Mucosa of stomach (tissue), 1 donor: ENCODE results near the gene RDH11.

Experiments
- H3K27me3 ChIP-seq: one replicate; pipeline ENCODE4 v1.7.0; 2013; ENCODE audit warnings: mild to moderate bottlenecking, low read length; ENCODE audit not compliant: control insufficient read depth, insufficient read depth
- H3K36me3 ChIP-seq: one replicate; pipeline ENCODE4 v1.7.0; 2013; ENCODE audit warnings: low read length; ENCODE audit not compliant: control insufficient read depth, insufficient read depth
- H3K4me1 ChIP-seq: one replicate; pipeline ENCODE4 v1.7.0; 2013; ENCODE audit warnings: mild to moderate bottlenecking, low read length; ENCODE audit not compliant: control insufficient read depth, insufficient read depth
- H3K4me3 ChIP-seq: one replicate; pipeline ENCODE4 v1.7.0; 2013; ENCODE audit warnings: low read length
- H3K9ac ChIP-seq: one replicate; pipeline ENCODE4 v1.7.0; 2013; ENCODE audit warnings: mild to moderate bottlenecking, low read length, moderate library complexity
- H3K9me3 ChIP-seq: one replicate; pipeline ENCODE4 v1.7.0; 2013; ENCODE audit warnings: mild to moderate bottlenecking, low read length, moderate library complexity; ENCODE audit not compliant: control insufficient read depth
- donor health status: Pancreatic carcinoma.

RDH11 gene

DNA sequence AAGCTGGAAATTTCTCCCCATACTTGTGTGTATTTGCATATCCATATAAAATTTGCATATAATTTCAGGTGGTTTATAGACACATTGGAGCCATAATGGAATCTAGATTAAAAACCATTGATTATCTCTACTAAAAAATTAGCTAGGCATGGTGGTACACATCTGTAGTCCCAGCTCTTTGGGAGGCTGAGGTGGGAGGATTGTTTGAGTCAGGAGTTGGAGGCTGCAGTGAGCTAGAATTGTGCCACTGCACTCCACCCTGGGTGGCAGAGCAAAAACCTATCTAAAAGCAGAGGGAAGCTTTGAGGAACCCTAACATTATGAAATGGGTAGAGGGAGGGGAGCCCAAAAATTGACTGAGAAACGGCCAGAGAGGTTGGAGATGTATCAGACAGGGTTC is 2.6 kb upstream of the RDH11 start:
- Histone ChIP-seq H3K36me3 (no peaks in the 10 kb centered on the region), H3K27me3 (no peaks in the 10 kb centered on the region), H3K9me3 (no peaks in the 10 kb centered on the region), H3K9ac (no peak overlapping the region), H3K4me3 (no peak overlapping the region), H3K4me1 (peaks cover 5% of the 10 kb centered on the region)

- H3K9ac ChIP-seq, result no peak overlapping the region
- no peaks in the 10 kb centered on the region for H3K27me3 ChIP-seq
- no peak overlapping the region for H3K4me3 ChIP-seq
- no peaks in the 10 kb centered on the region for H3K9me3 ChIP-seq
- H3K4me1 ChIP-seq, result peaks cover 5% of the 10 kb centered on the region
- no peaks in the 10 kb centered on the region for H3K36me3 ChIP-seq
Observed at GRCh38 chr14:67697006-67697405, 1.4 kb upstream of the RDH11 start.

DNA sequence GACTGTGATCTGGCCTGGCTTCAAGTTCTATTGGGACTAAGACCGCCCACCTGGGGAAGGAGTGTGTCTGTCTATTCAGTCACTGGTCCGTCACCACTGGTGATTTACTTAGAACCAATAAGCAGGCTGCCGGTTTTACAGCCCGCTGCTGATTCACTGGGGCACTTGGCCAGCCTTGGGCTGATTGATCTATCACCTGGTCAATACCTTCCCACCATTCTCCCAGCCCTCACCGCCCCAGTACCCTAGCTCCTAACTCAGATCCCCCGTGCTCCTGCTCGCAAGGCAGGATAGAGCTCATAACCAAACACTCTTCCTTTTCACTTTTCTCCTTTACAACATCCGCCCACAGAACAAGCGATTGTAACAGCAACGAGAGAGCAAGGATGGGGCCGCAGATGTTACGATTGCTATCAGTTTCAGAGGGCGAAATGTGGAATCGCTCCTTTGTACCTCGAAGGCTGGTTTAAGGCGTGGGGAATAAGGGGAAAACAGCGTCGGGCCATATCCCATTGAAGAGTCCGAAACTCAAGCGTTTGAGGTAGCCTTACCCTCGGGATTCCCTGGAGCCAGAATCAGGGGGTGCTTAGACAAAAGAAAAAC is 672 bp downstream of the RDH11 start:
- Histone ChIP-seq H3K9me3 (no peaks in the 10 kb centered on the region), H3K36me3 (no peaks in the 10 kb centered on the region), H3K4me1 (peaks cover 5% of the 10 kb centered on the region), H3K27me3 (no peaks in the 10 kb centered on the region), H3K4me3 (peak overlapping the region; percentile 83), H3K9ac (peak overlapping the region; percentile 90)

DNA sequence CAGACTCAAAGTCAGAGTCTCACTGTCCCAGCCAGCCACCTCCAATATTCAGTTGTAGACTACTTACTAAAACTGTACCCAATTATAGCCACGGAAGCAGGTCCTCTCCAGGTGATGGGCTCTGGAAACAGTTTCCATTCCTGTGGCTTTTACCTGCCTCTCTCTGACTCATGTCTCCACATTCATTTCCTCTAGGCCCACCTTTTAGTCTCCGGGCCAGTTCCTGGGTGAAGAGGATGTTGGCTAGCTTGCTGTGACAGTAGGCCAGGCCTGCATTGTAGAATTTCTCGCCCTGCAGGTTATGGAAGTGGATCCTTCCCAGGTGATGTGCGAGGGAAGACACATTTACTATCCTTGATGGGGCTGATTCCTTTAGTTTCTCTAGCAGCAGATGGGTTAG is 5.6 kb downstream of the RDH11 start:
- peaks cover 11% of the 10 kb centered on the region for H3K36me3 ChIP-seq
- no peaks in the 10 kb centered on the region for H3K27me3 ChIP-seq
- H3K9ac ChIP-seq, result no peak overlapping the region
- peaks cover 5% of the 10 kb centered on the region for H3K4me1 ChIP-seq
- H3K4me3 ChIP-seq, result no peak overlapping the region
- no peaks in the 10 kb centered on the region for H3K9me3 ChIP-seq

- H3K9ac ChIP-seq, result no peak overlapping the region
- no peaks in the 10 kb centered on the region for H3K9me3 ChIP-seq
- H3K36me3 ChIP-seq, result peaks cover 11% of the 10 kb centered on the region
- H3K27me3 ChIP-seq, result no peaks in the 10 kb centered on the region
- no peak overlapping the region for H3K4me3 ChIP-seq
- peaks cover 5% of the 10 kb centered on the region for H3K4me1 ChIP-seq
Observed at GRCh38 chr14:67683842-67684241, 11.7 kb downstream of the RDH11 start.

- H3K4me1 ChIP-seq, result peaks cover 5% of the 10 kb centered on the region
- H3K9ac ChIP-seq, result no peak overlapping the region
- peaks cover 18% of the 10 kb centered on the region for H3K36me3 ChIP-seq
- no peaks in the 10 kb centered on the region for H3K27me3 ChIP-seq
- no peak overlapping the region for H3K4me3 ChIP-seq
- no peaks in the 10 kb centered on the region for H3K9me3 ChIP-seq
Observed at GRCh38 chr14:67680941-67681340, 14.6 kb downstream of the RDH11 start.

- Histone ChIP-seq H3K9ac (no peak overlapping the region), H3K4me1 (peaks cover 9% of the 10 kb centered on the region), H3K9me3 (no peaks in the 10 kb centered on the region), H3K4me3 (no peak overlapping the region), H3K36me3 (peaks cover 15% of the 10 kb centered on the region), H3K27me3 (no peaks in the 10 kb centered on the region)
Observed at GRCh38 chr14:67680121-67680602, 15.4 kb downstream of the RDH11 start.

- Histone ChIP-seq H3K36me3 (peaks cover 10% of the 10 kb centered on the region), H3K4me1 (peaks cover 9% of the 10 kb centered on the region), H3K9ac (no peak overlapping the region), H3K9me3 (no peaks in the 10 kb centered on the region), H3K27me3 (no peaks in the 10 kb centered on the region), H3K4me3 (no peak overlapping the region)
Observed at GRCh38 chr14:67679006-67679405, 16.6 kb downstream of the RDH11 start.

GRCh38 chr14:67675219-67675582 is 20.4 kb downstream of the RDH11 start:
- Histone ChIP-seq H3K27me3 (no peaks in the 10 kb centered on the region), H3K9me3 (no peaks in the 10 kb centered on the region), H3K36me3 (peaks cover 10% of the 10 kb centered on the region), H3K4me3 (peak overlapping the region; percentile 88), H3K9ac (peak overlapping the region; percentile 89), H3K4me1 (peaks cover 10% of the 10 kb centered on the region)

- peaks cover 10% of the 10 kb centered on the region for H3K4me1 ChIP-seq
- peaks cover 10% of the 10 kb centered on the region for H3K36me3 ChIP-seq
- H3K9ac ChIP-seq, result peak within 1 kb of the TSS; percentile 89
- H3K27me3 ChIP-seq, result no peaks in the 10 kb centered on the region
- no peaks in the 10 kb centered on the region for H3K9me3 ChIP-seq
- peak within 1 kb of the TSS; percentile 88 for H3K4me3 ChIP-seq
Observed at GRCh38 chr14:67674480-67675218, 20.9 kb downstream of the RDH11 start, which contains the start of gene VTI1B. Gene VTI1B, minus strand, starts transcription at chr14:67674632. Its CDS starts 143 bp downstream, at chr14:67674489.

- Histone ChIP-seq H3K9me3 (no peaks in the 10 kb centered on the region), H3K4me3 (peak overlapping the region; percentile 88), H3K36me3 (peaks cover 10% of the 10 kb centered on the region), H3K4me1 (peaks cover 10% of the 10 kb centered on the region), H3K9ac (peak overlapping the region; percentile 89), H3K27me3 (no peaks in the 10 kb centered on the region)
Observed at GRCh38 chr14:67674139-67674479, 21.5 kb downstream of the RDH11 start.

DNA sequence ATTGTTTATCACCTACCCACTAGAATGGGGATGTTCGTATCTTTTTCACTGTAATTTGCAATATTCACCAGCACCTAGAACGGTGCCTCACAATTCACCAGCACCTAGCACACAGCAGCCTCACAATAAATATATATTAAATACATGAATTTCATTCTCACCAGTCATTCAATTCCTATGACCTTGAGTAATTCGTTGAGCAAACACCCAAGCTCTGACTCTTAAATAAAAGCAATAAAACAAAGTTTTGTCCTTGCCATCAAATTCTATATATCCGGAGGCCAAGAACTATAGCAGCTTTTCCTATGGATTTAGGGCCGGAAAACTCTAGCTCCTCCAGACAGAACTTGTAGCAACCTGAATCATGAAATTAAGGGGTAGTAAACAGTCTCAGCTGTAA is 22.1 kb downstream of the RDH11 start:
- Histone ChIP-seq H3K9me3 (no peaks in the 10 kb centered on the region), H3K4me1 (peaks cover 10% of the 10 kb centered on the region), H3K4me3 (peak overlapping the region; percentile 88)

More for the DNA sequence above, 22.1 kb downstream of the RDH11 start:
- no peaks in the 10 kb centered on the region for H3K27me3 ChIP-seq
- H3K36me3 ChIP-seq, result peaks cover 7% of the 10 kb centered on the region
- H3K9ac ChIP-seq, result peak overlapping the region; percentile 89
